K562 (cell line): Measurements from ENCODE around the gene GMDS. TPM values are rescaled to one million over a fixed set of nuclear protein-coding genes. Genes with fewer than 3 reads are reported as not detected.

Source experiments
- ATAC-seq: fragments of 200-7000 bp; cut with Tn5 transposase; 3 replicates; pipeline ENCODE4 v1.9.1; 2020; ENCODE audit warnings: moderate library complexity
- BruUV-seq: library from RNA; stranded (reverse); fragments of 400-500 nt; replicated peaks from 2 replicates; lab custom pipeline; 2021; lab: Mats Ljungman, UMichigan
- CTCF ChIA-PET: fragments of 300-600 bp; formaldehyde crosslinking; extraction: SDS; loops from one replicate; lab custom pipeline; 2021; ENCODE audit warnings: low intra/inter-chr PET ratio; lab: Yijun Ruan, JAX
- POLR2A ChIA-PET: fragments of 300-600, 350-650 bp; sonication (Branson Sonifier 250); formaldehyde crosslinking; extraction: SDS; loops from one replicate; lab custom pipeline; 2021; ENCODE audit warnings: antibody characterized with exemption, inconsistent platforms; lab: Yijun Ruan, JAX
- DNase-seq, 4 experiments: peaks; one replicate each; pipeline versions ENCODE4 v3.0.0 to v3.0.0-alpha.2; 2011 to 2018; ENCODE audit warnings: low spot score in 3 of 4, mixed read lengths in 3 of 4; ENCODE audit errors: extremely low read depth in 1 of 4
- FAIRE-seq: peaks from 2 replicates; lab custom pipeline; 2011; peaks lifted over from hg19 to GRCh38; lab: Jason Lieb, UNC
- H2AFZ ChIP-seq: 2 replicates; pipeline ENCODE4 v1.6.0; 2011; ENCODE audit warnings: low read depth, low read length, control low read depth, inconsistent platforms
- H3K27ac ChIP-seq: fragments of 200-600 bp; 3 replicates; pipeline ENCODE4 v1.8.0; 2011; ENCODE audit warnings: low read depth, mild to moderate bottlenecking, control low read depth, inconsistent platforms, low read length, moderate library complexity, mixed read lengths; ENCODE audit errors: extremely low read depth
- H3K27me3 ChIP-seq, 2 experiments: fragments of 300-600 bp in 1 of 2; 2 replicates in 1 of 2; 3 replicates in 1 of 2; pipeline versions ENCODE4 v1.6.0 to v1.8.0; 2011; ENCODE audit warnings: inconsistent platforms in 2 of 2, low read length in 2 of 2, mild to moderate bottlenecking in 1 of 2, mixed read lengths in 1 of 2, moderate library complexity in 1 of 2; ENCODE audit not compliant: control insufficient read depth in 2 of 2, insufficient read depth in 2 of 2
- H3K36me3 ChIP-seq: fragments of 300-600 bp; 3 replicates; pipeline ENCODE4 v1.8.0; 2011; ENCODE audit warnings: mild to moderate bottlenecking, low read length, inconsistent platforms; ENCODE audit not compliant: control insufficient read depth, insufficient read depth
- H3K4me1 ChIP-seq, 2 experiments: fragments of 200-600 bp in 1 of 2; replicated peaks in 1 of 2; 2 replicates in 1 of 2; 3 replicates in 1 of 2; pipeline versions ENCODE4 v1.5.1 to v1.8.0; 2011; ENCODE audit warnings: inconsistent platforms in 2 of 2, low read length in 2 of 2, mild to moderate bottlenecking in 1 of 2, mixed read lengths in 1 of 2, moderate library complexity in 1 of 2; ENCODE audit not compliant: control insufficient read depth in 2 of 2, insufficient read depth in 2 of 2
- H3K4me2 ChIP-seq: 2 replicates; pipeline ENCODE4 v1.6.1; 2011; ENCODE audit warnings: low read length, control low read depth, inconsistent platforms, mixed read lengths; ENCODE audit not compliant: insufficient read depth
- H3K4me3 ChIP-seq: fragments of 200-600 bp; sonication (generic), shearing (Covaris generic); 2 replicates; pipeline ENCODE4 v1.5.1; 2016; ENCODE audit warnings: control low read depth, inconsistent platforms
- H3K79me2 ChIP-seq: fragments of 200-600 bp; 3 replicates; pipeline ENCODE4 v1.8.0; 2011; ENCODE audit warnings: low read length, inconsistent platforms; ENCODE audit not compliant: control insufficient read depth, insufficient read depth
- H3K9ac ChIP-seq, 2 experiments: 2 replicates each; pipeline versions ENCODE4 v1.6.0 to v1.6.1; 2011; ENCODE audit warnings: low read depth in 2 of 2, low read length in 2 of 2, control low read depth in 1 of 2, inconsistent platforms in 1 of 2, mild to moderate bottlenecking in 1 of 2, mixed read lengths in 1 of 2; ENCODE audit not compliant: insufficient read depth in 1 of 2
- H3K9me1 ChIP-seq: one replicate; pipeline ENCODE4 v1.6.0; 2011; ENCODE audit warnings: inconsistent platforms, mild to moderate bottlenecking, low read length, moderate library complexity; ENCODE audit not compliant: control insufficient read depth, insufficient read depth
- H3K9me3 ChIP-seq: replicated peaks from 2 replicates; pipeline ENCODE4 v1.5.1; 2011; ENCODE audit warnings: low read depth, low read length, inconsistent platforms; ENCODE audit not compliant: control insufficient read depth, insufficient read depth
- H4K20me1 ChIP-seq: replicated peaks from 2 replicates; pipeline ENCODE4 v1.6.1; 2011; ENCODE audit warnings: low read length, inconsistent platforms, mixed read lengths; ENCODE audit not compliant: control insufficient read depth, insufficient read depth
- CEBPG ChIP-seq, 3 experiments: fragments of 200-800 bp in 1 of 3; sonication (Bioruptor generic) in 1 of 3; sonication (generic) in 1 of 3; formaldehyde crosslinking in 1 of 3; IDR thresholded peaks in 2 of 3; conservative IDR thresholded peaks in 1 of 3; 2 replicates each; pipeline versions ENCODE4 v1.6.1 to v1.8.0; 2016 to 2022; ENCODE audit warnings: missing compliant biosample characterization in 2 of 3, missing genetic modification characterization in 2 of 3, mild to moderate bottlenecking in 1 of 3, missing genetic modification reagents in 1 of 3
- HDAC1 ChIP-seq, 2 experiments: fragments of 450-650 bp; IDR thresholded peaks; 2 replicates each; pipeline ENCODE4 v1.6.1; 2016 to 2017; ENCODE audit warnings: inconsistent platforms in 1 of 2, mild to moderate bottlenecking in 1 of 2, moderate library complexity in 1 of 2
- NFIX ChIP-seq: fragments of 250-450 bp; sonication (Bioruptor Pico); IDR thresholded peaks from 2 replicates; pipeline ENCODE4 v1.4.0; 2020; ENCODE audit warnings: low read depth, mild to moderate bottlenecking, moderate library complexity
- POLR2A ChIP-seq: fragments of 450-650 bp; conservative IDR thresholded peaks from 2 replicates; pipeline ENCODE4 v1.6.1; 2016
- RREB1 ChIP-seq: fragments of 250-450 bp; sonication (Bioruptor Pico); IDR thresholded peaks from 2 replicates; pipeline ENCODE4 v1.4.0; 2020
- ZNF311 ChIP-seq: fragments of 250-450 bp; sonication (Bioruptor Pico); IDR thresholded peaks from 2 replicates; pipeline ENCODE4 v1.4.0; 2020; ENCODE audit warnings: mild to moderate bottlenecking, moderate library complexity
- ZNF318 ChIP-seq, 2 experiments: fragments of 450-650 bp; IDR thresholded peaks; 2 replicates each; pipeline ENCODE4 v1.6.1; 2016; ENCODE audit warnings: mild to moderate bottlenecking in 2 of 2, borderline replicate concordance in 1 of 2, low read depth in 1 of 2, moderate library complexity in 1 of 2
- WGBS: fragments of 100-300 bp; shearing (Covaris generic); methylation state at CpG from one replicate; pipeline ENCODE4 v1.1.6; 2016; ENCODE audit warnings: low coverage, mixed read lengths; ENCODE audit not compliant: insufficient coverage; ENCODE audit errors: missing lambda C conversion rate; 5-methylcytosine and 5-hydroxymethylcytosine counted together
- in situ Hi-C: fragments of 300-500 bp; cut with MboI; formaldehyde crosslinking; loops from 4 replicates; pipeline ENCODE4 v1.15.0; 2018; ENCODE audit warnings: inconsistent platforms, mixed read lengths
- intact Hi-C: fragments of 100-400 bp; cut with micrococcal nuclease; formaldehyde crosslinking; loops from 2 replicates; pipeline ENCODE4 v1.14.2; 2022
- polyA plus RNA-seq, 8 experiments: library from polyadenylated mRNA; depleted of rRNA in 4 of 8; stranded (reverse) in 5 of 8; unstranded in 3 of 8; fragments of >200 nt; fragmentation: Nextera tagmentation in 2 of 8; fragmentation: Illumina TruSeq in 1 of 8; extraction: Ambion mirVana in 2 of 8; extraction: Trizol in 1 of 8; gene quantifications; 2 replicates each; pipeline versions ENCODE4 v1.2.1 to v1.2.3, GENCODE V29; 2011 to 2014; ENCODE audit warnings: inconsistent platforms in 1 of 8, missing spikeins in 1 of 8
- total RNA-seq, 7 experiments: library from RNA; depleted of rRNA in 6 of 7; stranded (reverse); fragments of >200 nt in 6 of 7; fragmentation: Illumina TruSeq in 2 of 7; extraction: Trizol in 2 of 7; gene quantifications; 2 replicates each; pipeline versions ENCODE4 v1.2.1 to v1.2.3, GENCODE V29; 2011 to 2021; ENCODE audit warnings: low replicate concordance in 1 of 7

The GMDS gene
- total and polyA plus RNA-seq, 9 of the 15 experiments (the other 6 are each of a cell fraction or from before 2014, with no cell fraction given) = 0.48 to 31.8 (median 13.4) TPM

GRCh38 chr6:1747003-1747402, 498.4 kb downstream of the GMDS start:
- FAIRE-seq (no peak), DNase-seq (no peak), ATAC-seq (no peak)
- no peak overlapping the region for H3K4me3 ChIP-seq
- intact Hi-C loops (no loop called here), in situ Hi-C loops (no loop called here)
- BruUV-seq = no TSS peak
- H3K9me3 ChIP-seq = no peaks in the 10 kb centered on the region
- H4K20me1 ChIP-seq = no peaks in the 10 kb centered on the region
- no peaks in the 10 kb centered on the region for H3K79me2 ChIP-seq
- no peak overlapping the region for H3K27ac ChIP-seq
- H3K27me3 ChIP-seq = peaks cover 2 to 10% of the 10 kb centered on the region in 2 experiments; a peak in 2 of 5 replicates
- no peak overlapping the region for H2AFZ ChIP-seq
- H3K36me3 ChIP-seq = no peaks in the 10 kb centered on the region
- no peaks in the 10 kb centered on the region; a peak in 2 of 5 replicates for H3K4me1 ChIP-seq
- no peaks in the 10 kb centered on the region for H3K9me1 ChIP-seq
- no peak overlapping the region for H3K4me2 ChIP-seq
- no peak overlapping the region for H3K9ac ChIP-seq
- 2% methylated on average over 4 of the region's 4 CpGs for WGBS
- POLR2A ChIA-PET = interaction anchor here (1.5 to 2.2 kb wide), 2 partner anchors 12 to 23 kb away, joined by 3 to 7 read pairs; no protein-coding TSS in a partner anchor
- CTCF ChIA-PET = no interaction called here
- no peak for TF ChIP-seq NFIX (CRISPR knock-in tag)
- no peak for TF ChIP-seq ZNF311 (CRISPR knock-in tag)
- no peak for TF ChIP-seq HDAC1 (IDR thresholded peaks at IDR 0.05)
- TF ChIP-seq CEBPG (CRISPR knock-in tag; IDR thresholded peaks at IDR 0.05) = no peak
- TF ChIP-seq CEBPG (tag; conservative IDR thresholded peaks at IDR 0.05 in 1 of 2, IDR thresholded peaks at IDR 0.05 in 1 of 2) = no peak
- no peak for TF ChIP-seq POLR2A
- no peak for TF ChIP-seq RREB1 (CRISPR knock-in tag)
- TF ChIP-seq ZNF318 (IDR thresholded peaks at IDR 0.05; ENCODE audit: borderline replicate concordance in 1 of 2, low read depth in 1 of 2) = no peak
